ENCODE data around the gene FAR1.
A peak's percentile ranks its signal among the peaks of the same experiment; 100 is the strongest.

Gene FAR1

DNA sequence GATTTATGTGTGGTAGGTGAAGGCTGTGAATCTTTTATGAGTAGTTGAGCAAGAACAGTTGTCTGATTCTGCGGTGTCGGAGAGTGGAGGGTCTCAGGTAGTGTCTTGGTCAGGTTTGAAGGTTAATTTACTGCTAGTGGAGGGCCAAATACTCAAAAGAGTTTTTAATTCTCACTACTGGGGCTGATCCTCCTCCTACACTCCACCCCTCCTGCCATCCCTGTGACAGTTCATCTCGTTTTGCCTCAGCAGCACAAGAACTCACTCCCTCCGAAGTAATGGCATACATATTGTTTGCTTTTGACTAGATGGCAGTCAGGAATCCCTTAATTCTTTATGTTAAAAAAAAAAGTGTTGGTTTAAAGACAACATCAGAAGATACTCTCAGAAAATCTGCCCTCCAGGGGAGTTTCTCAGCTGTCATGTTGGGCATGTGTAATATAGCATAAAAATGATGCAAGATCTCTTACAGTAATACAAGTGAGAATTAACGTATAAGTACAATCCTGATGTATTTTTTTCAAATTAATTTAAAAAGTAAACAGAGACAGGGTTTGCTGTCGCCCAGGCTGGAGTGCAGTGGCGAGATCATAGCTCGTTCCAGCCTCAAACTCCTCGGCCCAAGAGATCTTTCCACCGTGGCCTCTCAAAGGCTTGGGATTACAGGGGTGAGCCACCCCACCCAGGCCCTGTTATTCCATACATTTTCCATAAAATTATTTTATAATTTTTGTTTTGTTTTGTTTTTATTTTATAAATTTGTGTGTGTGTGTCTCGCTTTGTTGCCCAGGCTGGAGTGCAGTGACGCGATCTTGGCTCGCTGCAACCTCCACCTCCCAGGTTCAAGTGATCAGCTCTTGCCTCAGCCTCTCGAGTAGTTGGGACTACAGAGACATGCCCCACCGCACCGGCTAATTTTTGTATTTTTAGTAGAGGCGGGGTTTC, 1.3 kb downstream of the FAR1 start:
- H3K36me3 ChIP-seq (ENCODE audit: insufficient read depth, low read length) = peaks cover 19% of the 10 kb centered on the region; the same call in 1 of the 2 replicates
- H3K9ac ChIP-seq (ENCODE audit: low read length) = peak overlapping the region; percentile 77
- TF ChIP-seq, protein P1, sequence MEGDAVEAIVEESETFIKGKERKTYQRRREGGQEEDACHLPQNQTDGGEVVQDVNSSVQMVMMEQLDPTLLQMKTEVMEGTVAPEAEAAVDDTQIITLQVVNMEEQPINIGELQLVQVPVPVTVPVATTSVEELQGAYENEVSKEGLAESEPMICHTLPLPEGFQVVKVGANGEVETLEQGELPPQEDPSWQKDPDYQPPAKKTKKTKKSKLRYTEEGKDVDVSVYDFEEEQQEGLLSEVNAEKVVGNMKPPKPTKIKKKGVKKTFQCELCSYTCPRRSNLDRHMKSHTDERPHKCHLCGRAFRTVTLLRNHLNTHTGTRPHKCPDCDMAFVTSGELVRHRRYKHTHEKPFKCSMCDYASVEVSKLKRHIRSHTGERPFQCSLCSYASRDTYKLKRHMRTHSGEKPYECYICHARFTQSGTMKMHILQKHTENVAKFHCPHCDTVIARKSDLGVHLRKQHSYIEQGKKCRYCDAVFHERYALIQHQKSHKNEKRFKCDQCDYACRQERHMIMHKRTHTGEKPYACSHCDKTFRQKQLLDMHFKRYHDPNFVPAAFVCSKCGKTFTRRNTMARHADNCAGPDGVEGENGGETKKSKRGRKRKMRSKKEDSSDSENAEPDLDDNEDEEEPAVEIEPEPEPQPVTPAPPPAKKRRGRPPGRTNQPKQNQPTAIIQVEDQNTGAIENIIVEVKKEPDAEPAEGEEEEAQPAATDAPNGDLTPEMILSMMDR (IDR thresholded peaks at IDR 0.05; ENCODE audit: low read length) = no peak
- no peak for TF ChIP-seq EZH2 (IDR thresholded peaks at IDR 0.05; ENCODE audit: borderline replicate concordance, low read length)
- peaks cover 59% of the 10 kb centered on the region for H3K79me2 ChIP-seq (ENCODE audit: insufficient read depth, low read length)
- H3K27me3 ChIP-seq (ENCODE audit: insufficient read depth, low read length) = no peaks in the 10 kb centered on the region
- no peaks in the 10 kb centered on the region for H3F3A ChIP-seq (ENCODE audit: insufficient read depth, low read length)
- H3K4me1 ChIP-seq (ENCODE audit: insufficient read depth, low read length, severe bottlenecking) = peaks cover 33% of the 10 kb centered on the region
- no peaks in the 10 kb centered on the region for H3K9me2 ChIP-seq (ENCODE audit: low read depth, low read length)
- H3K9me3 ChIP-seq (ENCODE audit: low read length) = no peaks in the 10 kb centered on the region
- no peak overlapping the region for H2AFZ ChIP-seq (ENCODE audit: low read length)
- peak overlapping the region; percentile 91 for H3K4me2 ChIP-seq (ENCODE audit: low read length)
- no peaks in the 10 kb centered on the region for H4K20me1 ChIP-seq (ENCODE audit: insufficient read depth, low read length)
- peak overlapping the region; percentile 86 for H3K4me3 ChIP-seq (ENCODE audit: low read depth, low read length, poor library complexity, severe bottlenecking)
- H3K27ac ChIP-seq (ENCODE audit: low read depth, low read length, poor library complexity, severe bottlenecking) = peak overlapping the region; percentile 45

DNA sequence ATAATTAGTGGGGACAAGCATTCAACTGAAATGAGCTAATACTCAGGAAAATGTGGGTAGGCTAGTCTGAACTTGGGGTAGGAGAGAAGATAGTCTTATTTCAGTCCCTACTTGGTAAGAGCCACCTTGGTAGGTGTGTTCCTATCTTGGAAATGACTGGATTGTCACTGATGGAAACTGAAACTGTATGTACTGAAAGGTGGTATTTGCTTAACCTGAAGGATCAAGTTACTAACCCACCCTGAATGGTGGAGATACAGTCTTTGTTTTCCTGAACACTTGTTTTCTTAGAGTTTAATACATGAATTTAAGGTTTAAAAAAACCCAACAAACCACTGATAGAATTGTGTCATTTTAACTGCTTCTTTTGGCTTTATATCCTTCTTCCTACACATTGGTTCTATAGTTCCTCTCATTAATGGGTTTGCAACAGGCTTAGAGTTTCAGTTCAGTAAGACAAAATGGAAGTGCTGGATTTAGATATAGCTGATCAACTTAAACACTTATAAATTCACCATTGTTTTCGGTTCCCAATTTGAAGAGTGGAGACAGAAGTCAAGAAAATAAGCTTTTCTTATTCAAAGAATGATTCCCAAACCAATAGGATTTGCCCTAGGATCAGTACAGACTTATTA, 4.2 kb downstream of the FAR1 start:
- Histone ChIP-seq H2AFZ (ENCODE audit: low read length) (no peak overlapping the region), H3K9me2 (ENCODE audit: low read depth, low read length) (no peaks in the 10 kb centered on the region), H3F3A (ENCODE audit: insufficient read depth, low read length) (no peaks in the 10 kb centered on the region), H3K4me2 (ENCODE audit: low read length) (no peak overlapping the region), H3K9ac (ENCODE audit: low read length) (no peak overlapping the region), H3K79me2 (ENCODE audit: insufficient read depth, low read length) (peaks cover 87% of the 10 kb centered on the region), H3K27ac (ENCODE audit: low read depth, low read length, poor library complexity, severe bottlenecking) (no peak overlapping the region), H3K36me3 (ENCODE audit: insufficient read depth, low read length) (peaks cover 19% of the 10 kb centered on the region; the same call in 1 of the 2 replicates), H3K27me3 (ENCODE audit: insufficient read depth, low read length) (no peaks in the 10 kb centered on the region), H4K20me1 (ENCODE audit: insufficient read depth, low read length) (no peaks in the 10 kb centered on the region), H3K4me3 (ENCODE audit: low read depth, low read length, poor library complexity, severe bottlenecking) (no peak overlapping the region), H3K4me1 (ENCODE audit: insufficient read depth, low read length, severe bottlenecking) (peaks cover 25% of the 10 kb centered on the region), H3K9me3 (ENCODE audit: low read length) (no peaks in the 10 kb centered on the region)
- TF ChIP-seq EZH2 (IDR thresholded peaks at IDR 0.05; ENCODE audit: borderline replicate concordance, low read length) = no peak

DNA sequence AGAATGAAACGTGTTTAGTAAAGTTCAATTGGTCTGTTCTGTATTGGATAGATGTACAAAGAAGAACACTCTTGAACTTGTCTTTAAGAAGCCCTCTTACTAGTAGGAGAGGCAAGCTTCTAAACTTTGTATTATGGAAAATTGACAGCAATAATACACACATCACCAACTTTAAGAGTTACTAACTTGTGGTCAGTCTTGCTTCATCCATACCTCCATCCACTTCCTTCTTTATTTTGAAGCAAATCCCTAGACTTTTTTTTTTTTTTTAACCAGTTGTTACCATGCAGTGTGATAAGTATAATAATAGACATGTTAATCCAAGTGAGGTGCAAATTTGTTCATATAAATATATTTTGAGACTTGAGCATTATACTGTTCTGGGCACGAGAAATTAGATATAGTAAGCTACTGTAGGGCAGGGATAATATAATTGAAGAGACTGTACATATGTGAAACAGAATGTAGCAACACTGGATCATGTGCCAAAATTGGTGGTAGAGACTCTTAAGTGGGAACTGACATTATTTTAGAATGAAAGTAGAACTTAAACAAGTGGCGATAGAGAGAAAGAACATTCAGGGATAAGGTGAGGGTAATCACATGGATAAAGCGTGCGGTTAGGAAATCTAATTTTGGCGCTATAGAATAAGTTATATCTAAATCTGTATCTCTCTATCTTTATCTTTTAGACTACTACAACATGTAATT, 6.5 kb downstream of the FAR1 start:
- no peak overlapping the region for H3K27ac ChIP-seq (ENCODE audit: low read depth, low read length, poor library complexity, severe bottlenecking)
- no peak for TF ChIP-seq EZH2 (IDR thresholded peaks at IDR 0.05; ENCODE audit: borderline replicate concordance, low read length)
- TF ChIP-seq, protein P1 (IDR thresholded peaks at IDR 0.05; ENCODE audit: low read length) = no peak
- H3K36me3 ChIP-seq (ENCODE audit: insufficient read depth, low read length) = peaks cover 19% of the 10 kb centered on the region; the same call in 1 of the 2 replicates
- H3K4me2 ChIP-seq (ENCODE audit: low read length) = no peak overlapping the region
- no peaks in the 10 kb centered on the region for H3K27me3 ChIP-seq (ENCODE audit: insufficient read depth, low read length)
- H4K20me1 ChIP-seq (ENCODE audit: insufficient read depth, low read length) = no peaks in the 10 kb centered on the region
- H3K9ac ChIP-seq (ENCODE audit: low read length) = no peak overlapping the region
- H3K9me2 ChIP-seq (ENCODE audit: low read depth, low read length) = no peaks in the 10 kb centered on the region; the same call in 1 of the 2 replicates
- H3K79me2 ChIP-seq (ENCODE audit: insufficient read depth, low read length) = peaks cover 100% of the 10 kb centered on the region
- H3F3A ChIP-seq (ENCODE audit: insufficient read depth, low read length) = no peaks in the 10 kb centered on the region
- peaks cover 18% of the 10 kb centered on the region for H3K4me1 ChIP-seq (ENCODE audit: insufficient read depth, low read length, severe bottlenecking)
- no peak overlapping the region for H3K4me3 ChIP-seq (ENCODE audit: low read depth, low read length, poor library complexity, severe bottlenecking)
- H3K9me3 ChIP-seq (ENCODE audit: low read length) = no peaks in the 10 kb centered on the region
- H2AFZ ChIP-seq (ENCODE audit: low read length) = no peak overlapping the region

Data from OCI-LY1 (cell line).